ENCODE results near the gene UBE2G1. TPM values are rescaled to one million over a fixed set of nuclear protein-coding genes. Genes with fewer than 3 reads are reported as not detected.

Gene UBE2G1
- total RNA-seq, 2 experiments from 2014 or later = 58.5 to 58.8 TPM

- H3K27ac Mint-ChIP-seq = no peak overlapping the region
- ATAC-seq (ENCODE audit: poor library complexity) (no peak), DNase-seq (no peak)
- H3K4me1 ChIP-seq (ENCODE audit: insufficient read depth, low read length) = no peaks in the 10 kb centered on the region
- H3K36me3 ChIP-seq (ENCODE audit: insufficient read depth, low read length) = peaks cover 36% of the 10 kb centered on the region
- TF ChIP-seq CTCF (IDR thresholded peaks at IDR 0.05) = no peak
- no peaks in the 10 kb centered on the region for H3K9me3 Mint-ChIP-seq
- H3K4me3 ChIP-seq (ENCODE audit: low read length) = no peak overlapping the region
- intact Hi-C loops (cut with DNase I, micrococcal nuclease) = no loop called here
- POLR2A ChIA-PET = no interaction called here
- no peaks in the 10 kb centered on the region for H3K27me3 Mint-ChIP-seq
- no peak overlapping the region for H3K27ac ChIP-seq (ENCODE audit: low read depth in 1 of 2, low read length in 2 of 2)
- CTCF ChIA-PET = no interaction called here
- H3K27me3 ChIP-seq (ENCODE audit: control insufficient read depth in 1 of 2, insufficient read depth in 2 of 2, low read length in 2 of 2) = no peaks in the 10 kb centered on the region
- H3K4me1 Mint-ChIP-seq (ENCODE audit: low read depth) = peaks cover under 1% of the 10 kb centered on the region
- no peak overlapping the region for H3K4me3 Mint-ChIP-seq
- H3K9me3 ChIP-seq (ENCODE audit: control insufficient read depth in 1 of 2, insufficient read depth in 1 of 2, low read length in 2 of 2) = no peaks in the 10 kb centered on the region
- peaks cover 46% of the 10 kb centered on the region for H3K36me3 Mint-ChIP-seq (ENCODE audit: low read depth)
These were observed 145.8 kb downstream of the UBE2G1 start for GRCh38 chr17:4220655-4221054.

Other genes with a start within 250 kb of the UBE2G1 start
- gene ZZEF1, start 223.6 kb downstream of the UBE2G1 start, total RNA-seq = 10 to 100 TPM; 83.1 to 85.0 TPM
- gene CYB5D2, start 223.5 kb downstream of the UBE2G1 start, total RNA-seq = 1 to 10 TPM; 3.9 to 4.4 TPM
- 10 to 100 TPM; 31.8 to 39.1 TPM for gene ANKFY1, start 102.7 kb downstream of the UBE2G1 start, total RNA-seq
- 1 to 10 TPM; 2.3 to 2.5 TPM for gene SPNS3, start 67.3 kb upstream of the UBE2G1 start, total RNA-seq
- under 1 TPM; 0.33 to 0.53 TPM for gene SPNS2, start 132.2 kb upstream of the UBE2G1 start, total RNA-seq
- gene MYBBP1A, start 188.7 kb upstream of the UBE2G1 start, total RNA-seq = 10 to 100 TPM; 58.0 to 58.2 TPM
- gene GGT6, start 193.9 kb upstream of the UBE2G1 start, total RNA-seq = not detected
- gene SMTNL2, start 217.9 kb upstream of the UBE2G1 start, total RNA-seq = not detected

All from CD4-positive, alpha-beta T cell (primary cell).